NCI-H69 (cell line): ENCODE data around the gene WBP1L.
A peak's percentile ranks its signal among the peaks of the same experiment; 100 is the strongest.
"Not testable (repeated sequence)": the region's sequence is repeated elsewhere in the genome, so short reads cannot be mapped to it uniquely, and the experiment has no call there.

Experiments used
- DNase-seq: peaks from one replicate; lab custom pipeline; 2025; lab: John Stamatoyannopoulos, UW

Gene WBP1L

DNA sequence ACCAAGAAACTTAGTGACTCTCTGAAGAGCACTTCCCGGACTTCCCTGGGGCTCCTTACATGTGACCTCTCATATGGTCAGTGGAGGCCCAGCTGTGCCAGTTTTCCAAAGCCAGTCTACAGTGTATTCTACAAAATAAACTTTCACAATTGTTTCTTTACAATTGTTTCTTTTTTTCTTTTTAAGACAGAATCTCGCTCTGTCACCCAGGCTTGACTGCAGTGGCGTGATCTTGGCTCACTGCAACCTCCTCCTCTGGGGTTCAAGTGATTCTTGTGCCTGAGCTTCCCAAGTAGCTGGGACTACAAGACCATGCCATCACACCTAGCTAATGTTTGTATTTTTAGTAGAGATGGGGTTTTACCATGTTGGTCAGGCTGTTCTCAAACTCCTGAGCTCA lies 67.6 kb downstream of the WBP1L start:
- no peak for DNase-seq

GRCh38 chr10:102812231-102812876 lies 68.6 kb downstream of the WBP1L start:
- no peak for DNase-seq

DNA sequence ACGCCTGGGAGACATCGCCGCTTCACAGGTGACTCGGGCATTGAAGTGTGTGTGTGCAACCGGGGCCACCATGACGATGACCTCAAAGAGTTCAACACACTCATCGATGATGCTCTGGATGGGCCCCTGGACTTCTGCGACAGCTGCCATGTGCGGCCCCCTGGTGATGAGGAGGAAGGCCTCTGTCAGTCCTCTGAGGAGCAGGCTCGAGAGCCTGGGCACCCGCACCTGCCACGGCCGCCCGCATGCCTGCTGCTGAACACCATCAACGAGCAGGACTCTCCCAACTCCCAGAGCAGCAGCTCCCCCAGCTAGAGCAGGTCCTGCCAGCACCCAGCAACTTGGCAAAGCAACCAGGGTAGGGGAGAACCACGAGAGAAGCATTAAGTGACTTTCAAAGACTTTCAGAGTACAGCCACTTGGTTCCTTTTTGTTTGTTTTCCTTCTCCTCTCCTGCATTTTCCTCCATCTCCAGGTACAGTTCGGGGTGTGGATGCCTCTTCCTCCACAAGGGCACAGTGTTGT lies 69.3 kb downstream of the WBP1L start:
- DNase-seq, result no peak

DNA sequence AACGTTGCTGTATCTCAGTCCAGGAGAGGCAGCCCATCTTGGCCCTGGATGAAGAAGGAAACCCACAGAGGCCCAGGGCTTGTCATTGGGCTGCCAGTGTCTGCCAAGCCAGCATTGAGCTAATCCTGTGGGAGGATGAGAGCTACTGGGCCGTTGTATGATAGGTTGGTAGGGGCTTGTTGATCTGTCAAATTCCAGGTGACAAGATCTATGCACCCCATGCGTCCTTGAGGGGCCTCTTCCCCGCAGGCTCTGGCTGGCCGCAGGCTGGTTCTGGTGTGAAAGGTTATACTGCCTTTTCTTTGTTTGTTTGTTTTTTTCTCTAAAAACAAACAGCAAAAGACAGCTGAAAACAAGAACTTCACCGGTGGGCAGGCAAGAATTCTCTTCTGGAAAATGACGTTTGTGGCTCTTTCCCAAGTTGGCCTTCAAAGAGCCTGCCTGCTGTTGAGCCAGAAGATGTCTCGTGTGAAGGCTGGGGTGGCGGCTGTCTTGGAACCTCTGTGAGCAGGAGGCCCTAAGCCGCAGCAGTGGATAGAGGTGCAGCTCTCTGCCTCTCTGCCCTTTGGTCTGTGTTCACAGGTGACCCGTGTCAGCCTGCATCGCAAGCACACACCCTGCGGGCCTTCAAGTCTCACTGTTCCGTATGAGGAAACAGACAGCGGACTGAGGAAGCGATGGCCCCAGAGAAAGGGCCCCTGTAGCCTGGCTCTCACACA lies 70.1 kb downstream of the WBP1L start:
- no peak for DNase-seq

GRCh38 chr10:102814453-102814871 lies 70.7 kb downstream of the WBP1L start:
- DNase-seq, result no peak

GRCh38 chr10:102814873-102815661 lies 71.3 kb downstream of the WBP1L start:
- no peak for DNase-seq

- no peak for DNase-seq
These were observed 72.2 kb downstream of the WBP1L start for GRCh38 chr10:102815790-102816549.

DNA sequence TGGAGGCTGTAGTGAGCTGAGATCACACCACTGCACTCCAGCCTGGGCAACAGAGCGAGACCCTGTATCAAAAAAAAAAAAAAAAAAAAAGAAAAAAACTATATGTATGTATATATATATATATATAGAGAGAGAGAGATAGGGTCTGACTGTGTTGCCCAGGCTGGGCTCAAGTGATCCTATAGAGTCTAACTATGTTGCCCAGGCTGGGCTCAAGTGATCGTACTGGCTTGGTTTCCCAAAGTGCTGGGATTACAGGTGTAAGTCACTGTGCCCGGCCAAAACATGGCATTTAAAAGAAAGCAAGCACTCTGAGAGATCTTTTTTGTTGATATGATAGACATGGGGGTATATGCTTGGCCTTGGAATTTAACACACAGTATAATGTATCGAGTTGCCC lies 73.4 kb downstream of the WBP1L start:
- no peak for DNase-seq

DNA sequence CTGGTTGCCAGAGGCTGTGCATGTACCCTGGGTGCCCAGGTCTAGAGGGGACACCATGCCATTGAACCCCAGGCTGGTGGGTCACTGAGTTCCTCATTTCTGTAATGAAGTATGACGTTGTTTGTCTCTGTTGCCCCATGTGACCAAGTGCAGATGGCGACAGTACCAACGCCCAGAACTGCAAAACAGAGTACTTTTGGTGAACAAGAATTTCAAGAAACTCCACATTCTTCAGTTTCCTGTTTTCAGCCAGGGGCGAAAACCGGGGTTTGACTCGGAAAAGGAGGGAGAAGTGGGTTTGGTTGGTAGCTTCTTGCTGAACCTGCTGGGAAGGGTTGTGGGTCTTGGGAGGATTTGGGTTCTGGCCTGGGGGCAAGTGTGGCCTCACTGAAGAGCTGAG lies 75.3 kb downstream of the WBP1L start:
- no peak for DNase-seq

GRCh38 chr10:102820008-102820407 lies 76.3 kb downstream of the WBP1L start:
- not testable (repeated sequence) for DNase-seq

- DNase-seq, result no peak
These were observed 78.5 kb downstream of the WBP1L start for GRCh38 chr10:102822222-102822621.

- DNase-seq, result no peak
These were observed 80.9 kb downstream of the WBP1L start for GRCh38 chr10:102824664-102825063.

DNA sequence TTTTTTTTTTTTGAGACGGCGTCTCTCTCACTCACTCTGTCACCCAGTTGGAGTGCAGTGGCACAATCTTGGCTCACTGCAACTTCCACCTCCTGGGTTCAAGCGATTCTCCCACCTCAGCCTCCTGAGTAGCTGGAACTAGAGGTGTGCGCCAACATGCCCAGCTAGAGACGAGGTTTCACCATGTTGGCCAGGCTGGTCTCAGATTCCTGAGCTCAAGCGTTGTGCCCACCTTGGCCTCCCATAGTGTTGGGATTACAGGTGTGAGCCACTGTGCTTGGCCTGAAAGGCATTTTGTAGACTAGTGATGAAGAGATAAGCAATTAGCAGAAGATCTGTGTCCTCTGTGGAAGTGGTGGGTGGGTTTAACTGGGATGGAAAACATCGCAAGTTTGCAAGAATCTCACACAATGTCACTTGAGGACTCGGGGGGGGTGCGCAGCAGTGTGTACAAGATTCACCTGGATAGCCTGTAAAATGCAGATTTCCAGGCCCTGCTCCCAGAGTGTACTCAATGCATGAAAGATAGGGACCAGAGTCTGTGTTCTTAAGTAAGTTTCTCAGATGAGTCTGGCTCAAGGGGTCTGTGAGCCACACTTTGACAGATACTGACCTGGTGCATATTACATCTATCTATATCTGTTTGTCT lies 82.5 kb downstream of the WBP1L start:
- DNase-seq, result no peak

DNA sequence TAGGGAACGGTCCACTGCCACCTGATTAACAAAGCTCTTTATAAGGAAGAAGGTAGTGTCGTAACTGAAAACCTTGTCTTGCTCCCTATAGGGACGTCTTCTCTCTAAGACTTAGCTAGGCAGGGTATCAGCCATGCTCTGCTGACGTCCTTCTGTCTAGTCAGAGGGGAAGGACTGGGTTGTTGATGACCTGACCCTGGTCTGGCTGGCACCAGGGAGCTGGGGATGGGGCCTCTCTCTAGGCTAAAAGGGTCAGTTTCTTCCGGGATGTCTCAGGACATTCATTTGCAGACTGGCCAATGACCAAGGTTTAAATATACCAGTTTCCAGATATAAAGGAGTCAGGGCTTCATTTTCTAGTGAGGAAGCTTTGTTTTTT lies 83.8 kb downstream of the WBP1L start:
- DNase-seq, result no peak

DNA sequence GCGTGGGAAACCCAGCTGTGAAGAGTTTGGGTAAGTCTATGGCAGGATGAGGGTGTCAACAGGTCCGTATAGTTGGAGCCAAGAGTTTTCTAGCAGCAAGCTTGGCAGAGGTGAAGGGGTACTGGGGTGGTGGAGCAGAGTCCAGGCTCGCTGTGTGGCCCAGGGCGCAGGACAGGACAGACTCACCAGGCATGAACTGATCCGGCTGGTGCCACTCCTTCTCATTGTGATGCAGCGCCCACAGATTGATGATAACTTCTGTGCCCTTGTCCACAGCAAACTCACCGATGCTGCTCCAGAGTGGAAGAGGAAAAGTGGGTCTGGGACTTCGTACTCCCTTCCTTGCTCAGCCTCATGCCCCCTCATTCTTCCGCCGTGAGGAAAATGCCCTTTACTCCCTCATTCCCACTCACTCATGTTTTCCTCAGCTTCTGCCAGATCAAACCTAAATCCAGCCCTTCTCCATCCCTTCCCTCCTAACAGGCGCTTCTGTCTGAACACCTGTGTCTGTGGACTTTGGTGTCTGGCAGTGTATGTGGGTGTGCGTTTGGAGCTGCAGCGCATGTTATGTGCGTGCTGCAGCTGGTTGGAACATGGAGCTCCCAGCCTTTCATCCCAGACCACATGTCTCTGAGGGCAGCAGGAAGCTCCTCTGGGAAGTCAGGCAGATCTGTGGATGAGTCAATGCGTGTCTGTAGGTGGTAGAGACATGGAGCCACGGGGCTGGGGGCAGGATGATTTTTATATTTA lies 87.7 kb downstream of the WBP1L start:
- DNase-seq, result peak; percentile 8

- DNase-seq, result no peak
These were observed 88.5 kb downstream of the WBP1L start for GRCh38 chr10:102832248-102832647.

GRCh38 chr10:102832987-102833386 lies 89.2 kb downstream of the WBP1L start:
- no peak for DNase-seq

DNA sequence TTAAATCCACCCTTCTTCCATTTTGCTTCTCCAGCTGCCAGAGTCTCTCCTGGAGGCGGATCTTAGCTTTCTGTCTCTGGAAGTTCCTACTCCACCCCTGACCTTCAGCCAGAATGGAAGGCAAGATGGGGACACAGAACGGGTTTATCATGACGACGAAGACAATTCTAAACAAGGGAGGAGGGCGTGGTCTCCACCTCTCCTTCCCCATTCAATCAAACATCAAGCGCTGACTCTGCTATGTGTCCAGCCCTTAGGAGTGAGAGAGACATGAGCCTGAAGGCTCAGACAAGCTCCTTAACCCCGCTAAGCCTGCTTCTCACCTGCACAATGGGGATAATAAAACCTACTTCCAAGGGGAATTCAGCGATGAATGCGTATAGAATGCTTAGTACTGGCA lies 90.4 kb downstream of the WBP1L start:
- no peak for DNase-seq

DNA sequence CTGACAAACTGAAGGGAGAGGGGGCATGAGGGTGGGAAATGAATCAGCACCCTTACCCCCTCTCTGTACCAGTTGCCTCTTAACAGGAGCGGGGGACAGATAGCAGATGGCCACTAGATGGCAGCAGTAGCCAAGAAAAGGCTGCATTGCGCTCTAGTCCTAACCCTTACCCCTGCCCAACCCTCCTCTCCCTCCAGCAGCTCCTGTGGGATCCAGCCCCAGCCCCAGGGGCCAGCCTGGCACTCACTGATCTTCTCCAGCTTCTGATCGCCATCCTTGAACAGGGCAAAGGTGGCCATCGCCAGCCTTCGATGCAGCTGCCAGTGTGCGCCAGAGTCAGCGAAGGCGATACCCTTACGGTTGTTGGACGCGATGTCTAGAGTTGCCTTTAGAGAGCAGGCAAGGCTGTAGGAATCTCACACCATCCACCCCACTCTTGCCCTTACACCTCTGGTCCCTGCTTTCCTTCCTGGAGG lies 91.3 kb downstream of the WBP1L start:
- peak; percentile 65 for DNase-seq

GRCh38 chr10:102837230-102837721 lies 93.5 kb downstream of the WBP1L start, which contains the start of gene CYP17A1:
TSS of gene CYP17A1 (minus strand) at chr10:102837413. CDS start at chr10:102837361, 52 bp downstream.
- no peak for DNase-seq
